ENCODE measurements around the gene HMGB4.

HMGB4 gene

GRCh38 chr1:33849211-33849610 lies 14.7 kb upstream of the HMGB4 start:
- DNase-seq = no peak

- no peak for DNase-seq
These were observed 13.4 kb upstream of the HMGB4 start for GRCh38 chr1:33850481-33850880.

GRCh38 chr1:33852711-33853110 lies 11.2 kb upstream of the HMGB4 start:
- DNase-seq = no peak

DNA sequence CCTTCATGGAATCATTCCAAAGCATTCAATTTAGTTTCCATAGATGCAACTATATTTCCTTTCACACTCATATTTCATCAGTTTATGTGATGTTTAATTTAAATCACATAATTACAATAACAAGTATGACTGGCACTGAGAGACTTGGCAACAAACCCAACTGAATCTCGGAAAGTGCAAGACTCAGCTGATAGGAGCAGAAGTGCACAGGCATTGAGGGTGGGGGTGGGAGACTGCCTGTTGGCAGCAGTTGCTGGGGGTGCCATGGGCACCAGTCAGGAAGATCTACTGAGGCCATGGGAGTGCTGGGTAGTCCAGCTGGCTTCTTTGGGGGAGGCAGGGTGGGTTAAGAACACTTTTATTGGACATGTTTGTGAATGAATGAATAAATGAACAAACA lies 10.4 kb upstream of the HMGB4 start:
- no peak for DNase-seq

- DNase-seq = no peak
These were observed 9.8 kb upstream of the HMGB4 start for GRCh38 chr1:33854091-33854490.

DNA sequence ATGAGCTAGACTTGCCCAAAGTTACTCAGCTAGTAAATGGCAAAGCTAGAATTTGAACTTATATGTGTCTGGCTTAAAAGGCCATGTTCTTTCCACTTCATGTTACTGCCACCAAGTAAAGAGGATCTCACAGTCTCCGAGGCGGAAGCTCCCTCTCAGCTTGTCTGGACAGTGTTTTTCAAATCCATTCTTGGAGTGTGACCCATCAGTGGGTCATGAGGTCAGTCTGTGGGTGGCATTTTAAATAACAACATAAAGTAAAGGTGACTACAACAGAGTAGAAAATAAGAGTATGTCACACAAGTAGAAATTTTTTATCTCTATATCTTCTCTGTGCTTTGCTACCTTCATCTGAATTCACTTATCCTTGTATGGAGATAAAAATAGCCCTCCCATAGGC lies 3.2 kb upstream of the HMGB4 start:
- DNase-seq = no peak

DNA sequence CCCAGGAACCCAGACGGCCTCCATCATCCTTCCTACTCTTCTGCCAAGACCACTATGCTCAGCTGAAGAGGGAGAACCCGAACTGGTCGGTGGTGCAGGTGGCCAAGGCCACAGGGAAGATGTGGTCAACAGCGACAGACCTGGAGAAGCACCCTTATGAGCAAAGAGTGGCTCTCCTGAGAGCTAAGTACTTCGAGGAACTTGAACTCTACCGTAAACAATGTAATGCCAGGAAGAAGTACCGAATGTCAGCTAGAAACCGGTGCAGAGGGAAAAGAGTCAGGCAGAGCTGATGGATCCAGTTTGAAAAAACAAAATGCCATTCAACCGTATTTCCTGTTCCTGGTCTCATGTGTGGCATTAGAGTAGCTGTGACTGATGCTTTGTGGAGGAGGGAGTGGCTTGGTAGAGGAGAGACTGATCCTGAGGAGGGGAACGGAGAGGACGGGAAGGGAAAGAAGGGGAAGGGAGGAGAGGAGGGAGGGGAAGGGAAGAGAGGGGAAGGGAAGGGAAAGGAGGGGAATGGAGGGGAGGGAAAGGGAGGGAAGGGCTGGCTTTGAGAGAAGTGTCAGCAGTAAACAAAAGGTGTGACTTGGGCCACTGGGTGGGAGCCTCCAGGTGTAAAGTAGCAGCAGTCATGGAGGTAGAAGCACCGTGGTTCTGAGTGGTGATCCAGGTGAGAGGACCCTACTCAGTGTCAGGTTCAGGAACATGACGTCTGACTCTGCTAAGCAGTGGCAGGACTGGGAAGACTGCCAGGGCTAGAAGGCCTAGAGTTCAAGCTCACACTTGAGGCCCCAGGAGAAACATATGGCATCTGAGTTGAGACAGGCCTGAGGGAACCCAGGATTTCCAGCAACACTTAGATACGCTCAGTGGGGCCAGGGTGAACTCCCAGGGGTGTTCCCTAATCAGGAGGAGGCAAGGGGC lies 846 bp downstream of the HMGB4 start:
- DNase-seq = no peak

DNA sequence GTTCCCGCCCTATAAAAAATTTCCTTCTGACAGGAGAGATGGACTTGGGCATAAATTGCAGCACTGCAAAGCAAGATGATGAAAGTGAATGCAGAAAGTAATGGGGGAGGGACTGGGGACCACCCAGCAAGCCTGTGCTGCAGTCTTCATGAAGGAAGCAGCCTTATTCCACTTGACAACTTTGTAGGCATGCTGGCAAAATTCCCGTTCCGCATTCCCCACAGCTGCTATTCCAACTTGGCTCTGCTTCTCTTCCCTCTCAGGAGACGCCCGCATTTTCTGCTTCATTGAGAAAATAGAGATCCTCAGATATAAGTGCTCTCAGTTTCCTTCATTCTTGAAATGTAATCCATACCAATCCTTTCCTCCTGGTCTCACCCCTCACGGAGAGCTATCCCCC lies 2.4 kb downstream of the HMGB4 start:
- DNase-seq = no peak

GRCh38 chr1:33867684-33868083 lies 3.8 kb downstream of the HMGB4 start:
- no peak for DNase-seq

DNA sequence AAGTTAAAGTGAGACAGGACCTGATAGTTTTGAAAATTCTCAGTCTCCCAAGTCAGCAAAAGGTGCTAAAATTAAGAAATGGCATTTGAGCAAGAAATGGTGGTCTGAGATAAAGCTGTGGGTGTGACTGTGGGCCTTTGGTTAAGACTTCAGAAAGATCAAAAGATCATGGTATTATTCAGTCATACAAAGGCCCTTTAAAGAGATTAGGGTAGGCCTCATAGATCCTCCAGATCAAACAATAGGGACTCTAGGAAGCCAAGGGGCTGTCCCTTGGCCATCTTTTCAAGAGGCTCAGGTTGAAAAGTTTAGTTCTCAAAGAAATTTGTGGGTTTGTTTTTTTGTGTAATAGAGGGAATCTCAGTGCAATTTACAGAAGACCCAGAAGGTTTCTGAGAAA lies 8.4 kb downstream of the HMGB4 start:
- no peak for DNase-seq

DNA sequence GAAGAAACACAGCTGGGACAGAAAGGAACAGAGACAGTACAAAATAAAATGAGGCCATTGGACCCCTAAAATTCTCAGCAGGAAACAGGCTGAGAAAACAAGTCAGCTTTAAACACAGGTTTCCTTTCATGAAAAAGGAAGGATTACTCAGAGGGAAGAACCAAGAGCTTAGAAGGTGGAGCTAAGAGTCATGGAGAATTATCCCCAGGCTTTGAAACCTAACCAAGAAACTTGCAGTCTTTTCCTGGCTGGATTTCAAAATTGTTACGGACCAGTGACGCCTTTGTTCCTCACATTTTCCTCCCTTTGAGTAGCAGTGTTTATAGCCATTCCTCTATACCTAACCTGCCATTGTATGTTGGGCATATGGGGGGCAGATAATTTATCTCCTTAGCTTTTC lies 8.8 kb downstream of the HMGB4 start:
- no peak for DNase-seq

DNA sequence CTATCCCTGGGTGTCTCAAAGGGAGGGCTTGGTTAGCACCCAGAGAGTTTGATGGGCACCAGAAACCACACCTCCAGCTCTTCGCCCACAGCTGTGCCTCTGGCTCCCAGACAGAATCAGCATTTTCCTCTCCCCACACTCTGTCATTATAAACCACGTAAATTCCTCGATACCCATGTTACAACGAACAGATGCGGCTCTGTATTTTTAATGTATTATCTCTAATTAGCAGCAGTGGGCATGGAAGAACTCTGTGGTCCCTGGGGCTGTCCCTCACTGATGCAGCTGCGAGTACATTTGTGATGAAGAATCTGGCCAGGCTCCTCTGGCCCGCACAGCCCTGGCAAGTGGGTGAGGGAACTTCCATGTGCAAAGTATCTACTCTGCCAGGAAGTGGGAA lies 10.8 kb downstream of the HMGB4 start:
- DNase-seq = no peak

DNA sequence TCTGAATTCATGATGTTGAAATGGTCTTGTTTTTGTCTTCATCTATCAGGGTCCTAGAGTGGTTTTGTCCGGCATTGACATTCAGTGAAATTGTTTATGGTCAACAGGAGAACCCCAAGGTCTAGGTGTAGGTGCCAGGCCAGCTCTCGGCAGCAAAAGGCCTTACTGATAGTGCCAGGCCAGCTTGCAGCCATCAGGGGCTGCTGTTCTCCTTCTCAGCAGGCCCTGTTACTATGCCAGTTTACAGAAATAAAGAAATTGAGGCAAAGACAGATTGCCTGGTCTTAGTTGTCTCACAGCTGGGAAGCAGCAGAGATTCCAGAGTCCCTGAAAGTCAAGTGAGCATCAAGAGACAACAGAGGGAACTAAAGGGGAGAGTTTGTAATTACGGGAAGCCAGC lies 12.0 kb downstream of the HMGB4 start:
- no peak for DNase-seq

GRCh38 chr1:33876970-33877650 lies 13.2 kb downstream of the HMGB4 start:
- DNase-seq = no peak

DNA sequence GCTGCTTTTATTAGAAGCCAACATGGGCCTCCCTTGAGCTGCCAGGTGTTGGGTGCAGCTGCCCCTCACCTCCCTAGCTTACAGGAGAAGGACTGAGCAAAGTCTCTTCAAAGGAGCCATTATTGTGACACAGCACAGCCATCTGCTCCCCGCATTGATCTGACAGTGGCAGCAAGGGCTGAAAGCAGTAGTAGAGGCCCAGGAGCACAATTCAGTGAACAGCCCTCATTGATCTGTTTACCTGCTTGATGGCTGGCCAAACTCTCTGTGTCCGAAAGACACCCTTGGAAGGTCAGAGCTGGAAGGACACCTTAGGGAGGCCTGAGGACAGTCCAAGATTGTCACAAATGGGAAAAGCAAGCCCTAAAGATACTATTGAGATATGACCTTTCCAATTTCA lies 14.5 kb downstream of the HMGB4 start:
- DNase-seq = no peak

DNA sequence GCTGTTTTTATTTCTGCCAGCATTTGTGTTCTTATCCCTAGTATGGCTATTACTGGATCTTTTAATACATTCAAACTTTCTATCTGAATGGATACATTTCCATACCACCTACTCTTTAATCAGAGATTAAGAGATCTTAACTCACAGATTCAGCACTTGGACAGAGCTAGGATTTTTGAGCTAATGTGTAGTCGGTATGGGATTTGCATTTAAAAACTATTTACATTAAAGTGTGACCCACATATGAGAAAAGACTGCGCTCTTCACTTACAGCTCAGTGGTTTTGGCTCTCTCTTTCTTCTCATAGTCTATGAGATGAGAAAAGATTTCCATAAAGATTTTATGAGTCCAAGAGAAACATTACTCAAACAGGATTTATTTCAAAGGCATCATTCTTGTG lies 16.4 kb downstream of the HMGB4 start:
- no peak for DNase-seq

GRCh38 chr1:33886496-33886895 lies 22.6 kb downstream of the HMGB4 start:
- DNase-seq = no peak

GRCh38 chr1:33893147-33893830 lies 29.4 kb downstream of the HMGB4 start:
- no peak for DNase-seq

DNA sequence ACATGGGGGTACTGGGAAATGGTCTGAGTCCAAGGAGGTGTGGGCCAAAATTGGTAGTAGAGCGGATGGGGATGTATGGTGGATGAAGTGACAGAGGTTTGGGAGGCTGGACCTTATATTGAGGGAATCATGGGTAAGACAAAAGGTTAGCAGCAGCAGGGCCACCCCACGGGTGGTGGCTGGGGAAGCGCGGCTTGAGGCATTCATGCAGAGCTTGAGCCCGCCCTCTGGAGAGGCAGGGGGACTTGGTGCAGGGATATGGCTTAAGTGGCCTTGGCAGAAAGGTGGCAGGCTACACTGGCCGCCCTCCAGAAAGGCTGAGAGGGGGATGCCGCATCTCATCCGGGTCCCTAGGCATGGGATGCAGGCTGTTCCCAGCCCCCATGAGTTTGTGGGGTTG lies 31.5 kb downstream of the HMGB4 start:
- no peak for DNase-seq

- no peak for DNase-seq
These were observed 32.1 kb downstream of the HMGB4 start for GRCh38 chr1:33895976-33896375.

GRCh38 chr1:33897092-33897725 lies 33.3 kb downstream of the HMGB4 start:
- DNase-seq = no peak

GRCh38 chr1:33898406-33898805 lies 34.5 kb downstream of the HMGB4 start:
- DNase-seq = no peak

- DNase-seq = no peak
These were observed 35.0 kb downstream of the HMGB4 start for GRCh38 chr1:33898881-33899280.
